ENCODE measurements around the gene STARD8.

GRCh38 chrX:68719181-68719903 lies 71.9 kb downstream of the STARD8 start:
- TF ChIP-seq POLR2AphosphoS5 (IDR thresholded peaks at IDR 0.05; ENCODE audit: borderline replicate concordance, low read depth, low read length) (no peak), EZH2 (IDR thresholded peaks at IDR 0.05) (no peak), FOXP2 (optimal IDR thresholded peaks at IDR 0.05; ENCODE audit: control extremely low read depth, extremely low read length, insufficient read depth) (no peak)
